HepG2 (cell line): ENCODE results near the gene MAN2C1. TPM values are rescaled to one million over a fixed set of nuclear protein-coding genes. Genes with fewer than 3 reads are reported as not detected.

Experiments
- ATF7 ChIP-seq, 2 experiments: fragments of 450-650 bp in 1 of 2; sonication (generic) in 1 of 2; formaldehyde crosslinking in 1 of 2; IDR thresholded peaks; 2 replicates each; pipeline versions ENCODE4 v1.4.0 to v1.6.1; 2016 to 2020; ENCODE audit warnings: antibody characterized with exemption in 1 of 2, mild to moderate bottlenecking in 1 of 2, missing genetic modification reagents in 1 of 2
- FOXP4 ChIP-seq: sonication (generic); formaldehyde crosslinking; IDR thresholded peaks from 2 replicates; pipeline ENCODE4 v1.4.0; 2020; ENCODE audit warnings: missing genetic modification reagents
- HMG20A ChIP-seq: IDR thresholded peaks from 2 replicates; pipeline ENCODE4 v1.6.1; 2016; ENCODE audit warnings: borderline replicate concordance
- NR1H2 ChIP-seq: sonication (generic); formaldehyde crosslinking; IDR thresholded peaks from 2 replicates; pipeline ENCODE4 v1.8.1; 2022; ENCODE audit warnings: low read depth, missing genetic modification reagents, borderline replicate concordance
- RXRB ChIP-seq: IDR thresholded peaks from 2 replicates; pipeline ENCODE4 v1.6.1; 2016; ENCODE audit warnings: borderline replicate concordance, missing genetic modification reagents, missing compliant biosample characterization
- SIN3A ChIP-seq: IDR thresholded peaks from 2 replicates; pipeline ENCODE4 v1.6.1; 2011; ENCODE audit warnings: low read depth, mild to moderate bottlenecking, control low read depth, low read length, borderline replicate concordance
- XRCC5 ChIP-seq: fragments of 200-400 bp; formaldehyde crosslinking; optimal IDR thresholded peaks from 2 replicates; pipeline ENCODE3; 2017; ENCODE audit warnings: mild to moderate bottlenecking, low read length
- ZNF142 ChIP-seq: sonication (generic); formaldehyde crosslinking; IDR thresholded peaks from 2 replicates; pipeline ENCODE4 v1.4.0; 2020; ENCODE audit warnings: missing genetic modification reagents
- ZNF501 ChIP-seq: sonication (generic); formaldehyde crosslinking; IDR thresholded peaks from 2 replicates; pipeline ENCODE4 v1.5.1; 2020; ENCODE audit warnings: mild to moderate bottlenecking, moderate library complexity, missing genetic modification reagents
- polyA plus RNA-seq, 8 experiments: library from polyadenylated mRNA; depleted of rRNA in 3 of 8; stranded (reverse) in 7 of 8; unstranded in 1 of 8; fragments of >200 nt; fragmentation: Illumina TruSeq in 4 of 8; extraction: Trizol in 4 of 8; gene quantifications; 2 replicates each; pipeline versions ENCODE4 v1.2.1 to v1.2.3, GENCODE V29; 2011 to 2016; ENCODE audit warnings: low read depth in 4 of 8, missing spikeins in 1 of 8, mixed read lengths in 1 of 8; ENCODE audit not compliant: insufficient read depth in 1 of 8
- total RNA-seq, 5 experiments: library from RNA; depleted of rRNA; stranded (reverse); fragments of >200 nt; fragmentation: Illumina TruSeq; extraction: Trizol; gene quantifications; 2 replicates each; pipeline ENCODE4 v1.2.3, GENCODE V29; 2016; ENCODE audit warnings: low read depth in 1 of 5
- TF ChIP-seq, protein P1 (sequence below): sonication (generic); formaldehyde crosslinking; IDR thresholded peaks from 2 replicates; pipeline ENCODE4 v1.8.0; 2022; ENCODE audit warnings: missing genetic modification reagents, low read depth, mild to moderate bottlenecking, borderline replicate concordance
- TF ChIP-seq, protein P2 (sequence below): sonication (generic); formaldehyde crosslinking; IDR thresholded peaks from 2 replicates; pipeline ENCODE4 v1.8.0; 2022; ENCODE audit warnings: missing genetic modification reagents, mild to moderate bottlenecking, moderate library complexity, borderline replicate concordance
- TF ChIP-seq, protein P3 (sequence below): sonication (generic); formaldehyde crosslinking; conservative IDR thresholded peaks from 2 replicates; pipeline ENCODE4 v1.4.0; 2020; ENCODE audit warnings: missing genetic modification reagents

The MAN2C1 gene
- total and polyA plus RNA-seq, 2 of the 13 experiments (the other 11 are each of a cell fraction or from before 2014, with no cell fraction given), result 62.6 to 71.0 TPM

- TF ChIP-seq ZNF142 (no peak), ZNF501 (CRISPR knock-in tag) (peak; percentile 97), XRCC5 (peak; percentile 99), SIN3A (peak; percentile 34; the same call in 1 of the 2 replicates), HMG20A (no peak), FOXP4 (CRISPR knock-in tag) (no peak), RXRB (no peak), ATF7 (IDR thresholded peaks at IDR 0.05) (no peak), ATF7 (CRISPR knock-in tag; IDR thresholded peaks at IDR 0.05) (no peak), NR1H2 (CRISPR knock-in tag) (no peak)
- TF ChIP-seq, protein P1, sequence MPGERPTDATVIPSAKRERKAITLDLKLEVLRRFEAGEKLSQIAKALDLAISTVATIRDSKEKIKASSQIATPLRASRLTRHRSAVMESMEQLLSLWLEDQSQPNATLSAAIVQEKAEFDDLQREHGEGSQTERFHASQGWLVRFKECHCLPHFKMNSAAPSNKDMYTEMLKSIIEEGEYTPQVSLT (CRISPR knock-in tag), result 0 out of 2 replicates have a peak, but pooled peaks have one; percentile 61
- TF ChIP-seq, protein P2, sequence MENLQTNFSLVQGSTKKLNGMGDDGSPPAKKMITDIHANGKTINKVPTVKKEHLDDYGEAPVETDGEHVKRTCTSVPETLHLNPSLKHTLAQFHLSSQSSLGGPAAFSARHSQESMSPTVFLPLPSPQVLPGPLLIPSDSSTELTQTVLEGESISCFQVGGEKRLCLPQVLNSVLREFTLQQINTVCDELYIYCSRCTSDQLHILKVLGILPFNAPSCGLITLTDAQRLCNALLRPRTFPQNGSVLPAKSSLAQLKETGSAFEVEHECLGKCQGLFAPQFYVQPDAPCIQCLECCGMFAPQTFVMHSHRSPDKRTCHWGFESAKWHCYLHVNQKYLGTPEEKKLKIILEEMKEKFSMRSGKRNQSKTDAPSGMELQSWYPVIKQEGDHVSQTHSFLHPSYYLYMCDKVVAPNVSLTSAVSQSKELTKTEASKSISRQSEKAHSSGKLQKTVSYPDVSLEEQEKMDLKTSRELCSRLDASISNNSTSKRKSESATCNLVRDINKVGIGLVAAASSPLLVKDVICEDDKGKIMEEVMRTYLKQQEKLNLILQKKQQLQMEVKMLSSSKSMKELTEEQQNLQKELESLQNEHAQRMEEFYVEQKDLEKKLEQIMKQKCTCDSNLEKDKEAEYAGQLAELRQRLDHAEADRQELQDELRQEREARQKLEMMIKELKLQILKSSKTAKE (CRISPR knock-in tag), result 0 out of 2 replicates have a peak, but pooled peaks have one; percentile 40
- TF ChIP-seq, protein P3, sequence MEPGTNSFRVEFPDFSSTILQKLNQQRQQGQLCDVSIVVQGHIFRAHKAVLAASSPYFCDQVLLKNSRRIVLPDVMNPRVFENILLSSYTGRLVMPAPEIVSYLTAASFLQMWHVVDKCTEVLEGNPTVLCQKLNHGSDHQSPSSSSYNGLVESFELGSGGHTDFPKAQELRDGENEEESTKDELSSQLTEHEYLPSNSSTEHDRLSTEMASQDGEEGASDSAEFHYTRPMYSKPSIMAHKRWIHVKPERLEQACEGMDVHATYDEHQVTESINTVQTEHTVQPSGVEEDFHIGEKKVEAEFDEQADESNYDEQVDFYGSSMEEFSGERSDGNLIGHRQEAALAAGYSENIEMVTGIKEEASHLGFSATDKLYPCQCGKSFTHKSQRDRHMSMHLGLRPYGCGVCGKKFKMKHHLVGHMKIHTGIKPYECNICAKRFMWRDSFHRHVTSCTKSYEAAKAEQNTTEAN (CRISPR knock-in tag), result 0 out of 2 replicates have a peak, but pooled peaks have one; percentile 11
Measured at GRCh38 chr15:75368689-75369239, 357 bp upstream of the MAN2C1 start (continued).
